ENCODE results near the gene TRAF3IP1.
"Not testable (repeated sequence)": the region's sequence is repeated elsewhere in the genome, so short reads cannot be mapped to it uniquely, and the experiment has no call there.

The TRAF3IP1 gene, protein sequence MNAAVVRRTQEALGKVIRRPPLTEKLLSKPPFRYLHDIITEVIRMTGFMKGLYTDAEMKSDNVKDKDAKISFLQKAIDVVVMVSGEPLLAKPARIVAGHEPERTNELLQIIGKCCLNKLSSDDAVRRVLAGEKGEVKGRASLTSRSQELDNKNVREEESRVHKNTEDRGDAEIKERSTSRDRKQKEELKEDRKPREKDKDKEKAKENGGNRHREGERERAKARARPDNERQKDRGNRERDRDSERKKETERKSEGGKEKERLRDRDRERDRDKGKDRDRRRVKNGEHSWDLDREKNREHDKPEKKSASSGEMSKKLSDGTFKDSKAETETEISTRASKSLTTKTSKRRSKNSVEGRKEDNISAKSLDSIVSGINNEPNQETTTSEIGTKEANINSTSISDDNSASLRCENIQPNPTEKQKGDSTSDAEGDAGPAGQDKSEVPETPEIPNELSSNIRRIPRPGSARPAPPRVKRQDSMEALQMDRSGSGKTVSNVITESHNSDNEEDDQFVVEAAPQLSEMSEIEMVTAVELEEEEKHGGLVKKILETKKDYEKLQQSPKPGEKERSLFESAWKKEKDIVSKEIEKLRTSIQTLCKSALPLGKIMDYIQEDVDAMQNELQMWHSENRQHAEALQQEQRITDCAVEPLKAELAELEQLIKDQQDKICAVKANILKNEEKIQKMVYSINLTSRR
- 1.6 to 9.4 (median 5.6) reads per million in 18 experiments for total RNA-seq

DNA sequence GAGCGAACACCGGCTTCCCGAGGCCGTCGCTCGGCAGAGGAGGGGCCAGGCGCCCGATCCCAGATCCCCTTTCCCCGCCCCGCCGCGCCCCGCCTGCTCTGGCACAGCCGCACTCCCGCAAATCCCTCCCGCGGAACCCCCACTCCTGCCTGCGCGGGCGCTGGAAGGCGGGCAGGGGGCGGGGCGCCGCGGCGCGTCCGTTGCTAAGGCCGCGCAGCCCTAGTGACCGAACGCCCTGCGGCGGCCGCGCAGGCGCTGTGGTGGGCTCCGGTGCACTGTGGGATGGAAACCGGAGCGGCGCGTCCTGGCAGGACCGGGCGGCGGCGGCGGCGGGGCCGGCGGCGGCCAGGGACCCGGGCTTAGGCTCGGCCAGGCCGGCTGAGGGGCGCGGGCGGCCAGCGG, at the start of gene TRAF3IP1:
TRAF3IP1 (plus strand) TSS at position 273 of the 402 bp plus-strand sequence. CDS start 145 bp downstream, outside the sequence.
- peak; percentile 77 to 90 for DNase-seq

DNA sequence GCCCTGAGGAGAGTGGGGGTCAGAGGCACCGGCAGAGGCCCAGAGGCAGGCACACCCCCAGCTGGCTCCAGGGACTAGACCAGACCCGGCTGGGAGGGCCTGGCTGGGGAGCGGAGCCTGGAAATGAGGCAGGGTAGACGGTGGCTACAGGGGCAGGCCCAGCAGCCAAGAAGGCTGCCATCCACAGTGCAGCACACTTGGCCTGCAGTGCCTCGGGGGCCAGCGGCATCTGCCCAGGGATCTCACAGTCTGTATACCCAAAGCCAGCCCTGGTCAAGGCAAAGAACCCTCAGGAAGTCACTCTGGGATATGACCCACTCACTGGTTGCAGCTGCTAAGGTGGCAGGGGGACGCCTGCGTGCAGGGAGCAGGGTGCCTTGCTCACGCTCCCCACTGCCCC, 49.7 kb upstream of the TRAF3IP1 start:
- DNase-seq: no peak

DNA sequence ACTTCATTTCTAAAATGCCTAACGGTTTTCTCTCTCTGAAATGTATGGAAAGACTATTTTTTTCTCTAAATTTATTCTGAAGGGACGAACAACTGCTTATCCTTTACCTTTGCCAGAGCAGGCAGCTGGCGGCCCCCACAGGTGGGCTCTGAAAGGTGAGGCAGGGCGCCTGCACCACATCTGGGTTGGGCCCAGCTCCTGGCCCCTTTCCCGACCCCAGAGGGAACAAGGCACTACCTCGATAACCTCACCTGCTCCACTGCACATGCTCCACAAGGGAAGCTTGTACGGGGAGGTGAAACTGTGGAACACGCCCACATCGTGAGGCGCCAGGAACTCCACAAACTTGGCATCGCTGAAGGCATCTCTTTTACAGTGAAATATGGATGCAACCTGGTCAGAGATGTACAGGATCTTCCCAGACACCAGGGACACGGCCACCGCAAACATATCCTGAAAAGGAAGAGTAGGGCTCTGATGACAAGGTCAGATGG, 49.2 kb upstream of the TRAF3IP1 start:
- DNase-seq: no peak

DNA sequence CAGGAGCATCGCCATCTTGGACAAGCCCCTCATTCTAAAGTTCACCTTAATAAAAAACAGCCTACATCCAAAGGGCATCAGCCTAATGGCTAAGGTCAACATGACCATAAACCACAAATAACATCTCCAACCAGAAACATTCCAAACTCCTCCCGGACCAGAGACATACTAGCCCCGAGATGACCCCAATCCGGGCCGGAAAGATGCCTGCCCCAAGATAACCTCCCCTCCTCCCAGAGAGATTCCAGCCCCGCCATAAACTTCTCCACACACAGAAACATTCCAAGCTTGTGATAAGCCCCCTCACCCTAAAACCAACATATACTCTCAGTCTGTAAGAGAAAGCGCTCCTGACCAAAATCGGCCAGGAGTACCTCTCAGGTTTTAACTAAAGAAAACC, 48.6 kb upstream of the TRAF3IP1 start:
- DNase-seq: not testable (repeated sequence)

DNA sequence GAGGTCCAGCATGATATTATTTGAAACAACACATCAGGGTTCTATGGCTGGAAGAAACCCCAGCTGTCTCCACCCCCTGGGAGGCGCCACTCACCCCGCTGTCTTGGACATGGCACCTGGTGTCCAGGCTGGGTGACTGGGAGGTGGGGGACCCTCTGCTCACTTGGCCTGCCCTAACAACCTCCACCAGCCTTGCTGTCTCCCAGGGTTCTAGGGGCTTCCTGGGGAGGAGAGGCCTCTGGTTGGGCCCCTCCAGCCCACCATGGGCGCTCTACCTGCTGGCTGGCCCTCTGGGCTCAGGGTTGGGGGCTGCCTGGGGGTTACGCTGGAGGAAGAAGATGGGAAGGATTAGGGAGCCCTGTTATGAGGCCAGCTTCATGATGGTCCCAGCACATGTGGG, 48.2 kb upstream of the TRAF3IP1 start:
- no peak for DNase-seq

DNA sequence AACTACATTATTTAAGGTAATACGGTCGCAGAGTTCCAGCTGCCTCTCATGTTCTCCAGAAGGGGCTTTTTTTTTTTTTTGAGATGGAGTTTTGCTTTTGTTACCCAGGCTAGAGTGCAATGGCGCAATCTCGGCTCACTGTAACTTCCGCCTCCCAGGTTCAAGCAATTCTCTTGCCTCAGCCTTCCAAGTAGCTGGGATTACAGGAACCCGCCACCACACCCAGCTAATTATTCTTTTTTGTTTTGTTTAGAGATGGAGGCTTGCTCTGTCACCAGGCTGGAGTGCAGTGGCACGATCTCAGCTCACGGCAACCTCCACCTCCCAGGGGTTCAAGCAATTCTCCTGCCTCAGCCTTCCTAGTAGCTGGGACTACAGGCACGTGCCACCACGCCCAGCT, 46.9 kb upstream of the TRAF3IP1 start:
- DNase-seq: peak; percentile 13 to 37

DNA sequence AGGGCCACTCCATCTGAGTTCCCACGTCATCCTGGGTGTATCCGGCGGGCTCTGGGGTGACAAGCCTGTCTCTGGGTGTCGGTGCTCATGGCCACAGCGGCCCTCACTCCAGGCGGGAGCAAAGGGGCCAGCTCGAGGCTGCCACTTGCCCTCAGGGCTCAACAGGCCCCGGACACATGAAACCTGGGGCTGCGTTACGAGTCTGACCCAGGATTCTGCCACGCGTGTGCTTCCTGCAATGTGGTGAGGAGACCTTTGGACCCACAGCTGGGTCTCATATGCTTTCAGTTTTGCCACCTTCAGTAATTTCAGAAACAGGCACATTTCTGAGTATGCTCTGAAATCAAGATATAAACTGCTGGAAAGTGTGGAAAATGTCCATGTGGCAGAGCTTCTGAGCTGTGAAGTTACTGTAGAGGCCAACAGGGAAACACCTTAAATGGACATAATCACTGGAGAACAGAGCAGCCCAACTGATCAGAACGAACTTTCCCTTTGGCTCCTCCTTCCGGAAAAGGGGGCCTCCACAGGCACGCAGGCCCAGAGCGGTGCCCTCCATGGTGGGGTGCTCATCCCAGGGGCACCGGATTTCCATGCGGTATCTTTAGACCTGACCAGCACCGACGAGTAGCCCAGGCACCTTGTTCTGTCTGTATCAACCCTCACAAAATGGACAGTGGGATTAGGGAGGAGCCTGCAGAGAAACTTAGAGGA, 46.0 kb upstream of the TRAF3IP1 start:
- no peak for DNase-seq

DNA sequence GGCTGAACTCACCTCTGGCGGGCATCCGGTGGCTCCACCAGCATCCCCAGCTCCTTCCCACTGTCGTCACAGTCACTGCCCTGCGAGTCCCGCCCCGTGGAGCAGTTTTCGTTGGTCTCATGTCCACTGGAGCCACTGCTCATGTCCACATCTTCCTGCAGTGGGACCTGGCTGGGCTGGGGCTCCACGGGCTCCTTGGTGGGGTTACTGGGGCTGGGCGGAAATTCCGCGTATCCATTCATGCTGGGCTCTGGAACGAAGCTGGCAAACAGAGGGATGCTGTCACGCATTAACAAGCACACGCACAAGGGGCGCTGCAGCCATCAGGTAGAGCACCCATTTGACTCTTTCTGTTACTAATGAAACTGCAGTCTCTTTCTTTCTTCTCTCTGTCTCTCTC, 42.6 kb upstream of the TRAF3IP1 start:
- no peak for DNase-seq

DNA sequence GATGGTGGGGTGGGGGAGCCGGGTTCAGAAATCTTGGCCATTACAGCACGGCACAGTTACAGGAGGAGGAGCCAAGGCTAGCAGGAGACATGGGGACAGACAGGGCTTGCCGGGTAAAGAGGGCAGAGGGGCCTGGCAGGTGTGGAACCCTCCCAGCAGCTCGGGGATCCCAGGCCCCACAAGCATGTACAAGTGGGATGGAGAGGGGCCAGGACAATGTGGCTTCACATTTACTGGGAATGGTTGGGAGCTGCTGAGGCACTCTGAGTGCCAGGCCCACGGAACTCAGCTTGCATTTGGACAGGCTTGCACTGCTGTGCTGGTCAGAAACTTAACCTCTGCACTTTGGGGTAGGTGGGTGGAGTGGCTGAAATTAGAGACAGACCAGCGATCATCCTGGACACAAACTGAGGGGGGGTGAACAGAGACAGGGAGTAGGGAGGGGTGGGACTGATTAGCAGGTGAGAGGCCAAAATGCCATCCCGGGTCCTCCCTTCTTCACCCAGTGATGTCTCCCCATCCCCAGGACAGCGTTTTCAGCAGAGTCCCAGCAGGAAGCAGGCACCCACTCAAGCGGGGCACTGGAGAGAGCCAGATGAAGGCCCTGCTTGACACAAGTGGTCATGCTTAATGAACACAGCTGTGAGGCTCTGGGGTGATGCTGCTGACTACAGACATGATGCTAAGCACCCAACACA, 41.5 kb upstream of the TRAF3IP1 start:
- DNase-seq: no peak

DNA sequence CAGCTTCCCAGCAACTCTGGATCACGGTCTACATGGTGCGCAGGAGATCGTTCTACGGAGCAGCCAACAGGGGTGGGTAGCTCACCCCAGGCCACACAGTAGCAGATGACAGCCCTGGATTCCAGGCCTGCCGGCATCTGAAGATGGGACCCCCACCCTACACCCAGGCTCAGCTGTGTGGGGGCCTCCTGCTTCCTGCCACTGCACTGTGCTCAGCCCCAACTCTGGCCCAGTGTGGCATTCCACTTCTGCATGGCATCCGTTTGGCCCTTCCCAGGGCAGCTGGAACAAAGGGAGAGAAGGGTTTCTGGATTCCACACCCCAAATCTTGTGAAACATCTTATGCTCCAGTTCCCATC, 41.0 kb upstream of the TRAF3IP1 start:
- DNase-seq: no peak

DNA sequence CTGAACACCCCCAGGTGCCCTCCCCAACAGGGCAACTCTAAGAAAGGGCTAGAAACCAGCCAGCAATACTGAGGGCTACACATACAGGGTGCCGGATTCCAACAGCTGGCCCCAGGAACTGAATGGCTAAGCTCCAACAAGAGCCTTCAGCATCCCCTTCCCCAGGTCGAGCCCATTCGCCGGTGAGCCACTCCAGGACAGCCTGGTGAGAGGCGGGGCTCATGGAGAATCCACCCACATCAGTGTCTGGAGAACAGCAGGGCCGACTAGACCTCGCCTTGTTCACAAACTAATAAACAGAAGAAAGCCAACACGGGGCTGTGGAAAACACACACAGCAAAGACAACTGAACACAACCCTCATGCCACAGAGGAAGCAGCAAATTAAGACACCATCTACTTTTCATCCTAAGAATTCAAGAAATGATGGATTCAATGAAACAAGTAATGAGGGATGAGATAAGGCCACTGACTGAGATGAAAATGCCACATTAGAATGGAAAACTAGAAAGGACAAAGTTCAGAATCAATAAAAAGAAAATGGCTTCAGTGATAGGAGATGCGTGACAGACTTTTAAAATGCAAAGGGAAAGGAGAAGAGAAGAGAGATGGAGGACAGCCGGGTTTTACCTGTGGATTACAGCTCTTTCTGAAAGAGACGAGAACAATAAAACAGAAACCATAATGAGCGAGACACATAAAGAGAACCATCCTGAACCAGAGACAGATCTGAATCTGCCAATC, 40.1 kb upstream of the TRAF3IP1 start:
- DNase-seq: no peak

DNA sequence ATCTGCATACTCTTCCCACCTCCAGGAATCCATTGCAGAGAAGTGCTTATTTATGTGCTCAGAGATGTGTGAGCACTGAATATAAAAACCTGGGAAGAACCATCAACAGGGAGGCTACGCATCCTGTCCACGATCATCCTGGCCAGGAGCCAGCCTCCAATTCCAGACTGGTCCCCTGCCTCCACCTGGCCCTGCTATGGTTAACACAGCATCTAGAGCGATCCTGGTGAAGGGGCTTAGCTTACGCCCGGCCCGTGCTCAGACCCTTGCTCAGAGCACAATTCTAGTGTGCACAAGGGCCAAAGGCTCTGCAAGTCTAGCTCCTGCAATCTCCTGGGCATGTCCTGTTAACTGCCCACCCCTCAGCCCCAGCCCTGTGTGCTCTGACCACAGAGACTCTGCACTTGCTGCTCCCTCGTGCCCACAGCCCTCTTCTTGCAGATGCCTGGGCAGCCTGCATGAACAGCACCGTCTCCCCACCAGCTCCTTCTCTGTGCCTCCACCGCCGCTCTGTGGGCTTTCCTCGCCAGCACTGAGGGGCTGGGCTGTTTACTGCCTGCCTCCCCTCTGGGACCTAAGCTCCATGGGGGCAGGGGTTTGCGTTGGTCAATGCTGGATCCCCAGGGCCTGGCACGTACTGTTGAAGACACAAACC, 38.4 kb upstream of the TRAF3IP1 start:
- DNase-seq: no peak

DNA sequence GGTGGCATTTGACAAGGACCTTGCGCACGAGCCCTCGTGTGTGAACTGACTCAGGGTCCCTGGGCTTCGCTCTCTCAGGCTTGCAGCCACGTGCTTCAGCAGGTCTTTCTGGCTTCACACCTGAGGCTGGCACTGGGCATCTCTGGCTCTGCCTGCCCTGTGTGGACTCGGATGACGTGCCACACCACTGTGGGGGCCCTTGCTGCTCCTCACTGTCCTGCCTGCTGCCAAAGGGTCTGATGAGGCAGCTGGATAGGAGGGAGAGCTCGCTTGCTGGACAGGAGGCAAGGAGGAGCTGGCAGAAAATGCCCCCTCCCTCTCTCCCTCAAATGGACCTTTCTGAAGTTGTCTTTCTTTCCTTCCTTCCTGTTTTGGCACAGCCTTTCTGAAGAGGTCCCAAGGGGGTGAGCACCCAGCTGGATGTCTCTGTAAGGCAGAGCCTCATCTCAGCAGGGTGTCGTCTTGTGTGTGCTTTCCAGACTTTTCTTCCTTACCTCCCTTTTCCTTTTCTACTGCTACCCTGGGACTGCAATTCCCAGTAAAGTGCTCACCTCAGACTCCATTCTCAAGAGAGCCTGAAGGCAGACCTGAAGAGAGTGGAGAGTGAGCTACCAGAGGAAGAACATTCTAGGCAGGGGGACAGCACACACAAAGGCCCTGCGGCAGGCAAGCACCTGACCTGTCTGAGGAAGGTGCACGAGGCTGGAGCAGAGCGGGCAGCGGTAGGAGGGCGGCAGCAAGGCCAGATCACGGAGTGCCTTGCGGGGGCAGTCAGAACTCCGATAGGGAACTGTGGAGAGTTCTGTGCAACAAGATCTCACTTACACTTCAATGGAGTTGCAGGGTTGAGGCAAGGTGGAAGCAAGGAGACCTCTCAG, 37.2 kb upstream of the TRAF3IP1 start:
- no peak for DNase-seq

DNA sequence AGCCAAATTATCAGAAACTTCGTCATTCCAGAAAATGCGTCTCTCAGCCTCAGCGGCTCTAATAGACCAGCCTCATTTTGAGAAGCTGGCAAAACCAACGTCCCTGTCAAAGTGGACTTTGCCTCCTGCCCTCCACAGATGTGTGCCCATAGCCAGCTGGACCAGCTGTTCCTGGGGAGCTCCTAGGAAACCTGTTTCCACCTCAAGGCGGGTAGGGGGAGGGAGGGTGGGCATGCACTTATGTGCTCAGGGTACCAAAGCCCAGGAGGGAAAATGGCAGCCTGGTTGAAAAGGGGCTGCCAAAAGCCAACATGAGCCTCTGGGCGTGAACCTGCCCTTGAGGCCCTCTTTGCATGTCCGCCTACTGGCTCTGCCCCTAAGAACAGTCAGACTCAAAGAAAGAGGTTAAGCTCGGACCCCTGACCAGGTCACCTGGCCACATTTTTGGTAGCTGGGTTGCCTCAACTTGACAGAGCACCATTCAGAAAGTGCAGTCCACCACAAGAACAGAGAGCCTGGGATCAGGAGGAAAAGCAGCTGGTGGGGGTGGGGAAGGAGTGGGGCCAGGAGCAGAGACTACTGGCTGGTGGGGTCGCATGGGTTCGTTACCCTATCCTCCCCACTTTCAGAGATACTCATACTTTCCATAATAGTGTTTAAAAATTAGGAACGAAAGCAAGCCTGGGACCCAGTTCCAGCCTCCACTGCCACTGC, 35.4 kb upstream of the TRAF3IP1 start:
- DNase-seq: no peak

DNA sequence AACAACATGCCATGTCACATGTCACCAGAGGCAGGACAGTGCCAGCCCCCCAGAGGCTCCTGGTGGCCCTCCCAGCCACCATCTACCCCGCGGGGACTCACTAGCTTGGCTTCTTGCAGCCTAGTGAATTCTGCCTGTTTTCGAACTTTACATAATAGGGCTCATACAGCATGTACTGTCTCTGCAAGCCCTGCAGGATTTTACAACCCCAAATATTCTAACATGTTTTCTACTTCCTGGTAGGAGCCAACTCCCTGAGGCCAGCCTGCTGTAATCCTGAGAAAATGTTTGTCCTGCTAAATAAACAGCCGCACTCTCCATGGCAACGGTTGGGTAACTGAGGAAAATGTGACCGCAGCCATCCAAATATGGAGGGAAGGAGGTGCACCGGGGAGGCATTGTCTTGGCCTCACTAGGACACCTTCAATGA, 34.6 kb upstream of the TRAF3IP1 start:
- DNase-seq: peak in 1 of 2 donors; percentile 5

DNA sequence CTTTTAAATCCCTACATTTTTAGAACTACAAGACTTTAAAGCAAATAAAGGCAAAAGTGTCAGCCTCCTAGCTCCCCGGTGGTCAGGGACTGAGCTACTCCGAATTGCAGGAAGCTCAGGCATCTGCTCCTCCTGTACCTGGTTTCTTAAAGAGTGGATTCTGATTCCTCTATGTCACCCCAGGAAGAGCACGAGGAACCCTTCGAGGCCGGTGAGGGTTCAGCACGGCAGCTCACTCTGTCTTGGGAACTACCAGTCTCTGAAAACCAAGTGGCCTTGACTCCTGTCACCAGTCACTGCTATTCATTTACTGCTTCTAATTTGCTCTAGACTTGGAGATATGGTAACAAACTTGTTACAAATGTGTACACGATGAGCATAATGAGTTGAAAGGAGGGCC, 34.2 kb upstream of the TRAF3IP1 start:
- no peak for DNase-seq

DNA sequence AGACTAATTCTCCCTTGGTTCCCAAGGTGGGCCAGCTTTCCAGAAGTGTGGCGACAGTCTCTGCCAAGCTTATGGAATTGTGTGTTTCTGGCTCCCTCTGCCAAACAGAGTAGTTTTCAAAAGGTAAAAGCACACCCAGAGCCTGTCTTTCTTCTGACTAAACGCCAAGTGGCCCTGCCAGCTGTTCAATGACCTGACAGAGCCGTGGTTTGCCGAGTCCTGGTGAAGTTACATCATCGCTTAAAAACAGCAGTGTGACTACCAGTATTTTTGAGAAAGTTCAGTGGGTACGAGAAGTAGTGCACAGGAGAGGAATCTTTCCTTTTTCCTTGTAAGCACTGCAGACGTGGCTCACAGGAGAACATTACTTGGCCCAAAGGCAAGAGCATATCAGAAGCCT, 33.8 kb upstream of the TRAF3IP1 start:
- DNase-seq: peak in 1 of 2 donors; percentile 15

DNA sequence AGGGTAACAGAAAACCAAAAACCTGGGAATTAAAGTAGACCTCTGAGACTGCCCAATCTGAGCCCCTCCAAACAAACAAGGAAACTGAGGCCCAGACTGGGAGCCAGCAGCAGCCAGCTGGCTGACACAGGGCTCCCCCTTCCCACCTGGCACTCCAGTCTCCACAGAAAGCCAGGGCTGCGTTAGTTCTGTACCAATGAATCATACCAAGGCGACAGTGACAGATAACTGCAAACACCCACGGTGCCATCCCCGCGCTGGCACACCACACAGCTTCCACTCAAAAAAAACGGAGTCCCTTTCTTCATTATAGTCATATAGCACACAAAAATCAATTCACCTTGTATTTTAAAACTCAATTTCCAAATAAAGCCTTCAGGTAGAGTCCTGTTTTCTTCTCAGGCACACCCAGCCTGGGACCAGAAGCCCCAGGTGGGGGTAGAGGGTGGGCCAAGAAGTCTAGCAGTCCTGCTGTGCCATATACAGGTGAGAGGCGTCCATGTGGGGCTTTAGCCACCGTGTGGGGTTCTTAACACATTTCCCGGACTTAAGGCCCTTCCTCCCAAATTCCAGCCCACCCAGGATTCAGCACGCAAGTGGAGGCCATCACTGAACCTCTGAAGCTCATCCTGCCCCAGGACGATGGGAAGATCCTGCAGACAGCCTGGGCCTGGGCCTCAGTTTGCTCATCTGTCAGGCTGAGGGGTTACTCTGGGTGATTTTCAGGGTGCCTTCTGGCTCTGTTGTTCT, 33.2 kb upstream of the TRAF3IP1 start:
- peak in 1 of 2 donors; percentile 16 for DNase-seq

Data from inflammatory macrophage (primary cell).